GM18502 (cell line): ENCODE results near the gene MRPL33.
A peak's percentile ranks its signal among the peaks of the same experiment; 100 is the strongest.
"Not testable (repeated sequence)": the region's sequence is repeated elsewhere in the genome, so short reads cannot be mapped to it uniquely, and the experiment has no call there.

Source experiments
- ATAC-seq: cut with Tn5 transposase; IDR thresholded peaks from one replicate; pipeline ENCODE4 v1.9.1; 2021; ENCODE audit warnings: mild to moderate bottlenecking; ENCODE audit not compliant: unreplicated experiment, poor library complexity

Gene MRPL33

DNA sequence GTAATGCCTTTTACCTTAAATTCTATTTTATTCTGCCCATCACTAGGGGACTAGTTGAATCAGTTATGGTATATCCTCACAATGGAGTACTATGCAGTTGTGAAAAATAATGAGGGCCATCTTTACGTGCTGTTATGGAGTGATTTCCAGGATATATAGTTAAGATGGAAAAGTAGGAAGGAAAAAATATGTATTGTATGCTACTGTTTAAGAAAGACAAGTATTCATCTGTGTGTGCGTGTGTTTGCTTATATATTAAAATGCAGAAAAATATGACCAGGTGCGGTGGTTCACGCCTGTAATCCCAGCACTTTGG, 32.5 kb upstream of the MRPL33 start:
- no peak for ATAC-seq

DNA sequence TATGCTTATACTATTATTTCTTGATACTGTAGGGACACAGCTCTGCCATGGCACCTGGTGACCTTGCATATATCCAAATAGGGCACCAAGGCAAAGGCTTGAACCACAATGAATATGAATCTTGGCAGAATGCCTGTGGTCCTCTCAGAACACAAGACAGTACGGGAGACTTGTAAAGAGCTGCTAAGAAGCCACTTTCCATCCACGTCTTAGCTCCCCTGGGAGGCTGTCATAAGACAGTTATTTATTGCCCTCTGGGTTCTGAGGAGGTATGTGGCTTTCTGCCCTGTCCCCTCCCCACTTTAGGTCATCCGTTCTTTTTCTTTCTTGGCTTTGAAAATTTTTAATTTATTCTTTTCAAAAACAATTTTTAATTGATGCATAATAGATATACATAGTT, 29.8 kb upstream of the MRPL33 start:
- ATAC-seq = no peak

DNA sequence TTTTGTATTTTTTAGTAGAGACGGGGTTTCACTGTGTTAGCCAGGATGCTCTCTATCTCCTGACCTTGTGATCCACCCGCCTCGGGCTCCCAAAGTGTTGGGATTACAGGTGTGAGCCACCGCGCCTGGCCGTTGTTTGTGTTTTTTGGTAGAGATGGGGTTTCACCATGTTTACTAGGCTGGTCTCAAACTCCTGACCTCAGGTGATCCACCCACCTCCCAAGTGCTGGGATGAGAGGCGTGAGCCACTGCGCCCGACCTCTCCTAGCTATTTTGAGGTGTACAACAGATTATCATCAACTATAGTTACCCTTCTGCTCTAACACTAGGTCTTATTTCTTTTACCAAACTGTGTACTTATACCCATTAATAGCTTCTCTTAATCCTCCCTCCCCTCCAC, 28.9 kb upstream of the MRPL33 start:
- ATAC-seq = no peak

DNA sequence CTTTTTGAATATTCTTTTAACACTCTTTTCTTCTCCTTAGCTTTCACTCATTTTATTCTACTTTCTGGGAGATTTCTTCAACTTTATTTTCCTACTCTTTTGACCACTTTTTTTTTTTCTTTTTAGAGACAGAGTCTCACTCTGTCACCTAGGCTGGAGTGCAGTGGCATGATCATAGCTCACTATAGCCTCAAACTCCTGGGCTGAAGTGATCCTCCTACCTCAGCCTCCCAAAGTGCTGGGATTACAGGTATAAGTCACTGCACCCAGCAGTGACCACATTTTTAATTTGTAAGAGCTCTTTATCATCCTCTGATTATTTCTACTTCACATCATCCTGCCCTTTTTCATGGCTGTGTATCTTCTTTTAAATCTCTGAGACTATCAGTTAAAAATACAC, 26.0 kb upstream of the MRPL33 start:
- not testable (repeated sequence) for ATAC-seq

DNA sequence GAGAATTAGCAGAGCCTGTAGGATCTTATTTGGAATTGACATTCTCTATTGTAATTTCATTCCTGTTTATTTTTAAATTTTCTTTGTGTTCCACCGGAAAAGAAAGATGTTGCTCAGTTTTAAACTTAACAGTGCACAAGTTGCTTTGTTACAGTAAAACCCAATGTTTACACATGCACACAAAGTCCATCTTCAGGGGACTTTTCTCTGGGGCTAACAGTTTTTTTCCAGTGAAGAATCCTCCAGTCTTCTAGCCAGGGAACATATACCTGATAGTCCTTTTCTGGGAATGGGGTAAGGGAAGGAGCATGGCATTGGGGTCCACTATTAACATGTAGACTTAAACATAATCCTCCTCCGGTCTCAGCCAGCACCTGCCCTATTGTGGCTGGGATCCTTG, 25.2 kb upstream of the MRPL33 start:
- no peak for ATAC-seq

DNA sequence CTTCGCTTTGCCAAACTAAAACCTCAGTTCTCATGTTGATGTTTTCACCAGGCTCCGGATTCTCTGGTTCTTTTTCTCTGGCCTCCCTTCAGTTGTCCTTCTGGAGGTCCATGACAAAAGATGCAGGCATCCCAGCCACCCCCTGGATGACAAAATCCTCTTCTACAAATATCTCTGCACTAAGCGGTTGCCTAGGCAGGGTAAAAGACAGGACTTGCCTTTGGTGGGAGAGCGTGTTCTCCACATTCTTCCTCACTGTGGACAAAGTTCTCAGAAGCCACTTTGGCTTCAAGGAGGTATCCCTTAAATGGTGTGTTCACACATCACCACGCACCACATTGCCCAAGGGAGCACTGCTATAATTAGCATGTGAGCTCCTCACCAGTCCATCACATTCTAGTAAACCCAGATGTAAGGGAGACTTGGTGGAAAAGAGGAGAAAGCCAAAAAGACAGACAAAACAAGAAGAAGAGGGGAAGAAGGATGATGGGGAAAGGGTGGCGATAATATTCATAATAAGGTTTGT, 23.6 kb upstream of the MRPL33 start:
- no peak for ATAC-seq

DNA sequence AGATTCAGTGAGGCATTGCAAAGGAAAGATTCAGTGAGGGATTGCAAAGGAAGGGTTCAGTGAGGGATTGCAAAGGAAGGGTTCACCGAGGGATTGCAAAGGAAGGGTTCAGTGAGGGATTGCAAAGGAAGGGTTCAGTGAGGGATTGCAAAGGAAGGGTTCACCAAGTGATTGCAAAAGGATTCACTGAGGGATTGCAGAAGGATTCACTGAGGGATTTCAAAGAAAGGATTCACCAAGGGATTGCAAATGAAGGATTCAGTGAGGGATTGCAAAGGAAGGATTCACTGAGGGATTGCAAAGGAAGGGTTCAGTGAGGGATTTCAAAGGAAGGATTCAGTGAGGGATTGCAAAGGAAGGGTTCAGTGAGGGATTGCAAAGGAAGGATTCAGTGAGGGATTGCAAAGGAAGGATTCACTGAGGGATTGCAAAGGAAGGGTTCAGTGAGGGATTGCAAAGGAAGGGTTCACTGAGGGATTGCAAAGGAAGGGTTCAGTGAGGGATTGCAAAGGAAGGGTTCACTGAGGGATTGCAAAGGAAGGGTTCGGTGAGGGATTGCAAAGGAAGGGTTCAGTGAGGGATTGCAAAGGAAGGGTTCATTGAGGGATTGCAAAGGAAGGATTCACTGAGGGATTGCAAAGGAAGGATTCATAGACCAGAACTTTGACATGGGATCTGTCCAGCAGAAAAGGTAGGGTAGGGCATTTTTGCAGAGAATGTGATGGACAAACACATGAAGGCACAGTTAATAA, 22.5 kb upstream of the MRPL33 start:
- not testable (repeated sequence) for ATAC-seq

DNA sequence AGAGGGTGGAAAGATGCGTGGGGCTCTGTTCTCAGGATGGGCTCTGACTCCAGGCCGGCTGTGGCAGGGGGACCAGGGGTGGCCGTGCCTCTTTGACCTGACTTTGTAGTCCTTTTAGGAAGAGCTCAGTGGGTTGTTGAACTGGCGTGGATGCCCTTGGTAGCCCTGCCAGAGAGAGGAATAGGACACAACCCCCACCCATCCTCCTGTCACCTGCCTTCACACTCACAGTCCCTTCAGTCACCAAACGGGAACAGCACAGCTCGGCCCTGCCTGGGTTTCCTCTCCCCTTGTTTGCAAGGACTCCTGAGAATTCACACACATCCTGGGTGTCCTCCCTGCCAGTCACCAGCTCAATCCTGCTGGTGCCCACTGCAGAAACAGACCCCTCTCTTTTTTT, 20.1 kb upstream of the MRPL33 start:
- ATAC-seq = no peak

DNA sequence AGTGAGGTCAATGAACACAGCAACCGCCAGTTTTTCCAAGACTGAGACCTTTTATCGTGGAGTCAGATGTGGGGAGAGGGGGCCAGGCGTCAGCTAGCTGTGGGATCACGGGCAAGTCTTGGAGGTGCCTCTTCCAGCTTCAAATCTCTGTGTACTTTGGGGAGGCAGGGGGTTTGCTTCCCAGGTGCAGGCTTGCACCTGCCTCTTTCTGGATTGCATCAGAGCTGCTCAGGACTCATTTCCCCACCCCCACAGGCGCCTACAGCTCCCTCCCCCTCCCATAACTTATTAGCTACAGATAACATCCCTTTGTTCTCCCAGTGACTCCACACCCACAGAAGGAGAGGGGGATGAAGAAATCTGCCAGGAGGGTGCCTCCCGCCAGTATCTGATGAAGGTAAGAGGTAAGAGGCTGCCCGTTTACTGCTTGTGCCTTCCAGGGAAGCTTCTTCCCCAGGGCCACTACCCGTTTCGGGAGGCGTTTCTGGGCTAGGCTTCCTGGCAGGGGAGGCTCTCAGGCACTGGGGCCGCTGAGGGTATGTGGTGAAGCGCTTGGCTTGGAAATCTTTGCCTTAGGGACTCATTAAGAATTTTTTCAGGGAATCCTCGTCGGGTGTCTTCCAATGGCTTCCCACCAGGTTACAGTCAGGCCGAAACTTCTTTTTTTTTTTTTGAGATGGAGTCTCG, 18.8 kb upstream of the MRPL33 start:
- ATAC-seq = no peak

DNA sequence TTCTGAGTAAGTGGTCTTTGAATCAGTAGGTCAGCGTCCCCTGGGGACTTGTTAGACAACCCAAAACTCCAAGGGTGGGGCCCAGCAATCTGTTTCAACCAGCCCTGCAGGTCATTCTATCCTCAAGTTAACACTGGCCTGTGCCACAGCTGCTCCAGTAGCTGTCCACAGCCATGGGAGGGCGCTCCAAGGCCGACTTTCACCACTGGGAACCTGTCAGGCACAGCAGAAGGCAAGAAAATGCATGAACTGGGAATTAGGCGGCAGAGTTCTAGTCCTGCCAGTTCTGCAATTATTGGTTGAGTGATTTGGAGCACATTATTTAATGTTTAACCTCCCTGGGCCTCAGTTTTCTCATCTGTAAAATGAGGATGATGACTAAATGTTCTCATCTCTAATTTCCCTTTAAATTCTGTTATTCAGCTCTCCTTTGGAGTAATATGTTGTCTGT, 17.4 kb upstream of the MRPL33 start:
- ATAC-seq = no peak

DNA sequence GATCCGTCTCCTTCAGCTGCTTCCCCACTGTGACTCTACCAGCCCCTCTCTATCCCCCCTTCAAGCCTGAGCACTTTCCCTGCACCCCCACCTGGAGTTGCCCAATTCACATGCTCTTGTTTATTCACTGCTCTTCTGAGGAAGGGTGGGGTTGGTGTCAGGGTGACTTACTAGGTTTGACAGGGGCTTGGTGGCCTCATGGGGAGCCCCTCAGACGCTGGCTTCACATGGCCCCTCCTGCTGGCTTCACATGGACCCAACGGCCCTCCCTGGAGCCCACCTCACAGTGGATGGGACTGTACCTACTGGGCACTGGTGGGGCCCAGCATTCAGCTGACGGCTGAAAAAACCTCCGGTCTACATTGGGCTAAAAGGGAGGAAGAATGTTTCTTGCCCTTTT, 16.7 kb upstream of the MRPL33 start:
- no peak for ATAC-seq

DNA sequence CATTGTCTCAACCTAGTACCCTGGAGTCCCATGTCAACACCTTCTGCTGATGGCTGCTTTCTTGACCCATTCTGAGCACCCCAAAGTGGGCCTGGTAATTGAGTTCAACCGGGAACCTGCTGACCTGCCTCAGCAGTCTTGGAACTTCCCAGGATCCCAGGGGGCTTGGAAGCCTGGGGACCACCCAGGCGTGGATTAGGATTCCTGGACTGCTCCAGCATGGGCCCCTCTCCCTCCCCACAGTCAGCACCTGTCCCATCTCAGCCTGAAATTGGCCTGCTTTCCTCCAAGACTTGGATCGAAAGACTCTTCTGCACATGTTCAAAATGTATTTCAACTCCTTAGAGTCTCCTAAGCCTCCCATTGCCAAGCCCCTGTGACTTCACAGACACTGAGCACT, 15.4 kb upstream of the MRPL33 start:
- ATAC-seq = no peak

DNA sequence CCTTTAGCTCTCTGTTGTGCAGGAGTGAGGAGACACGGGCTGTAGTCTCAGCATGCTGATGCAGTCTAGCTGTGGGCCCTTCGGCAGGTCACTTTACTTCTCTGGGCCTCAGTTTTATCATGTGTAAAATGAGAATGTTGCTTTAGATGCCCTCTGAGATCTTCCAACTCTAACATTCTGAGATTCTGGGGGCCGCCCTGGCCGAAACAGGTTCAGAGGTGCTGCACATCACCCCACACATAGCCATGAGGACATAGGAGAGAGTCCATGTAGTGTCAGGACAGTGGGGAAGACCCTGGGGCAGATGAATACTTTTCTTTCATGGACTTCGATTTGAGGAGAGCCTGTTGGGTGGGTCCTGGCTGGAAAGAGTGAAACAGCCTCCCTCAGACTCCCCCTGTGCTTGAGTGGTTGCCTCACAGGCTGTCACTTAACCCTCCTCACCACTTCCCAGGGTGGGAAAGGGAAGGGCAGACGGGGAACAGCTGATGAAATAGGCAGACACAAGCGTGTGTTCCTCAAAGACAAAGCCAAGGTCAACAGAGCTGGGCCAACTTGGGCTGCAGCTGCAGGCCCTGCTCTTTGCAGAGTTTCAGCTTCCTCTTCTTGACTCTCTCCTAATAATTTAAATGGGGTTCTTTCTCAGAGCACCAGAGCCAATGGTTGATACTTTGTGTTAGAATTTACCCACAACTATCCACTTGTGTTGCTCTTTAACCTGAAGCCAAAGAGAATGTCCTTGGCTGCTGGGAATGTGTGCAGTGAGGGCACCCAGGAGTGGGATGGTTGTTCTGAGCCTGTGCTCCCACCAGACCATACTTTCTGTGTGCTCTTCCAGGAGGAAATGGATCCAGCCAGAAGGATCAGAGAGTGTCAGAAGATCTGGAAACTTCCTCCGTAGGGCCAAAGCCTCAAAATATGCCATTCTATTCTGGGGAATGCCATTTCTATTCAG, 14.7 kb upstream of the MRPL33 start:
- ATAC-seq = no peak

DNA sequence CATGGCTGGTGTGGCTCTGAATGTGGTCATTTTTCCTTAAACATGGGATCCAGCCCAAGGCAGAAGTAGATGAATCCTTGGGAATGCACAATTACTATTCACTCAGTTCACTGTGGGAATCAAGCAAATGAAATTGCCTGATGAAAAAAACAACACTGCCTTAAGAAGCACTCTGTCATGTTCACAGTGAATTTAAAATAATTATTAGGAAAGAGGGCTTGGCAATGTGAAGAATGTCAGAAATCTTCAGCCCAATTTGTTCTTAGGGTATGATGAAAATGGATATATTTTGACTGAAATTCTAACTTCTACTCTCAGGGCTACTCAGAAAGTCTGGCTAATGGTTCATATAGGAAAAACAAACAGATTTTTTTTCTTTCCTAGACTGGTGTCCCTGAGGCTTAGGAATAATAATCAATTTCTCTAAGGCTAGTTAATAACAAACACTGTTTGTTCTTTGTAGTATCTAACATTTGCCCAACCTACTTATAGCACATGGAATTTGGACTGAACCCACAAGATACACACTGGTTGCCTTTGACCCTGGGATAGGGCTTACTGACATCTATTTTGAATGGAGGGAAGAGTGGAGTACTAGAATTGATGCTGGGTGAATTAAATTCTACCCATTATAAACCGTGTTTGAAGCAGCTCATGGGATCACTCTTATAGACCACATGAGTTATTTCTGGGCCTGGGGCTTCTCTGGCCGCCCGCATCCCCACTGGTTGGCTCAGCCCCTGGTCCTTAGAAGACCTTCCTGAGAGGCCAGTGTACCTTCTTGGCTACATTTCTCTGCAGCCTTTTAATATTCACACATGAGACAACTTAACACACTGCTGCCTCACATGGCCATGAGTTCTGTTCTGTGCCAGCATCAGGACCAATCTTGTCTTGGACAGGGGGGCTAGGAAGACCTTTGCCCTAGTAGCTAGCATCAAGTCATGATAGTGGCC, 8.3 kb upstream of the MRPL33 start:
- no peak for ATAC-seq

DNA sequence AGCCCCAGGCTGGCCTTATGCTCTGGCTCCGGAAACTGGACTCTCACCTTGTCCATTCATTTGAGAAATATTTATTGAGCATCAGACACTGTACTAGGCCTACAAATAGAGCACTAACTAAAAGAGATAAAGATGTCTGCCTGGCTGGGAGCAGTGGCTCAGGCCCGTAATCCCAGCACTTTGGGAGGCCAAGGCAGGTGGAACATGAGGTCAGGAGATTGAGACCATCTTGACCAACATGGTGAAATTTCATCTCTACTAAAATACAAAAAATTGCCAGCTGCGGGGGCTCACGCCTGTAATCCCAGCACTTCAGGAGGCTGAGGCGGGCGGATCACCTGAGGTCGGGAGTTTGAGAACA, 7.6 kb upstream of the MRPL33 start:
- ATAC-seq = no peak

DNA sequence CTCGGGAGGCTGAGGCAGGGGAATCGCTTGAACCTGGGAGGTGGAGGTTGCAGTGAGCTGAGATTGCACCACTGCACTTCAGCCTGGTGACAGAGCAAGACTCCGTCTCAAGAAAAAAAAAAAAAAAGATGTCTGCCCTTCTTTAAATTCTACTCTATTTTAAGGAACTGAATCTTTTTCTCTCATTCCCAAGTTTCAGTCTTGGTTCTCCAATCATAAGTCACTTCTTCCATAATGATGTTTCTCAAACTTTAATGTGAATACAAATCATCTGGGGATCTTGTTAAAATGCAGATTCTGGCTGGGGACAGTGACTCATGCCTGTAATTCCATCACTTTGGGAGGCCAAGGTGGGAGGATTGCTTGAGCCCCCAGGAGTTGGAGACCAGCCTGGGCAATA, 7.0 kb upstream of the MRPL33 start:
- not testable (repeated sequence) for ATAC-seq

DNA sequence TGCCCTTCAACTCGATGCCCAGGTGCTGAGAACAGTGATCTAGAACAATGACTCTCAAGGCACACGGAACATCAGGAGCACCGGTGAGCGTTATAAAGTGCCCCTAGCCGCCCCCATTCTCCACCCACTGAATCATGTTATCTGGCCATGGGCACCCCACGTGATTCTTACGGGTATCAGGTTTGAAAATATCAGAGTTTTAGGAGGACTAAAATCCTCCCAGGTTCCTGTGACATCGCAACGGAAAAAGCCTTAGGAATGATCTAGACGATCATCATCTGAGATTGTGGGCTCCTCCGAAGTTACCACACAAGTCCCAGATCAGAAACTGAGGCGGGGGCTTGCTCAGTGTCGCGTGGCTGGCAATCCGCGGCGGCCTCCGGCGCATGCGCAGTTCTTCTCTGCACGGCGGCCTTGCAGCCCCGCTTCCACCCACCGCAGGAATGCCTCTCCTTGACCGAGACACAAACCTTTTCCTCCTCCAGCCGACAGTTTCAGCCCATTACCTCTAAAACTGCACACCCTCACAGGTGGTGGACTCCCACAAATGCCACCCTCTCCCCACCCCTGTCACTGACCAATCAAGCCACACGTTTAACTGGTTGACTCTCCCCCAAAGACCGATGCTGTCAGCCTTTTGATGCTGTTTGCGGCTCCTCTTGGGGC, 5.8 kb upstream of the MRPL33 start:
- ATAC-seq = no peak

DNA sequence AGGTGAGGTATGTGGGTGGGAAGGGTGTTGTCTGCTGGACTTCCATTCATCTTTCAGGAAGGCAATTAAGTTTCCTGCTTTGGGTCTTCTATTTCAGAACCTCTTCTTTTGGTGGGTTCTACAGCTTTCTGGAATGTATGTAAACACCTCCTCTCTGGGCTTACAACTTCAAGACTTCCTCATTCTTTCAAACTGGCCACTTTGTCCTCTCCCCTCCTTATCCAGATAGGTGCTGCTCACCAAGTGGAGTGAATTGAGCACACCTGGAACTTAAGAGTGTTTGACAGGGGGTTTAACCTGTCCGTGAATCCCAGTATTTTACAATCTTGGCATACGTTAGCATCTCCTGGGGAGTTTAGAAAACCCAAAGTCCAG, 5.2 kb upstream of the MRPL33 start:
- no peak for ATAC-seq

DNA sequence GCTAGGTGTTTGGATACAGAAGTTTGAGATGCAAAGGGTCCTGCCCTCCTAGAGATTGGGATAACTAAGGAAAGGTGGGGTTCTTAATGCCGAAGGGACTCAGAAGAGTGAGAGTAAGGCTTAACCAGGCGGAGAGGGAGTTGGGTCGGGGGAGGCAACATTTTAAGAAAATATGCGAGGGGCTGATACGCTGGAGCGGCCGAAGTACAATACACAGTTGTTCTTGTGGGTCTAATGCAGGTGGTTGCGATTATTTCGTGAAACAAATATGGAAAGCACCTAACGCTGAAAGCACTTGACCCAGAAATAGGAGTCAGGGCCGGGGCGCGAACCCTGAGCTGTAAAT, 344 bp upstream of the MRPL33 start:
- ATAC-seq = peak; percentile 12
